Body of pancreas (tissue), 4 donors: ENCODE results near the gene STRIP1. TPM values are rescaled to one million over a fixed set of nuclear protein-coding genes. Genes with fewer than 3 reads are reported as not detected.

Experiments
- ATAC-seq: fragments of 150-250 bp; one replicate; pipeline ENCODE4 v1.9.1; 2016
- DNase-seq, 4 donors: peaks; one replicate each; pipeline ENCODE4 v3.0.0-alpha.2; 2019
- H3K27ac ChIP-seq, 4 donors: fragments of 200-600 bp; sonication (generic); 1 replicate in 3 of 4; 2 replicates in 1 of 4; pipeline versions ENCODE4 v1.5.1 to v1.6.1; 2016 to 2019; ENCODE audit warnings: mild to moderate bottlenecking in 1 of 4, mixed read lengths in 1 of 4, moderate library complexity in 1 of 4
- H3K27me3 ChIP-seq, 2 donors: fragments of 200-600 bp; sonication (generic); one replicate each; pipeline ENCODE4 v1.6.0; 2016; ENCODE audit warnings: mild to moderate bottlenecking in 1 of 2
- H3K36me3 ChIP-seq, 2 donors: fragments of 200-600 bp; sonication (generic); replicated peaks in 1 of 2; 2 replicates each; pipeline ENCODE4 v1.5.1; 2016; ENCODE audit warnings: low read depth in 2 of 2; ENCODE audit not compliant: insufficient read depth in 1 of 2
- H3K4me1 ChIP-seq: fragments of 200-600 bp; sonication (generic); one replicate; pipeline ENCODE4 v1.6.0; 2016
- H3K4me3 ChIP-seq, 2 donors: fragments of 200-600 bp; sonication (generic); 1 replicate in 1 of 2; 2 replicates in 1 of 2; pipeline ENCODE4 v1.5.1; 2016 to 2019
- H3K9me3 ChIP-seq, 3 donors: fragments of 200-600 bp; sonication (generic); 1 replicate in 2 of 3; 2 replicates in 1 of 3; pipeline ENCODE4 v1.5.1; 2016
- POLR2A ChIP-seq, 3 donors: fragments of 450-650 bp; IDR thresholded peaks; one replicate each; pipeline ENCODE4 v1.6.1; 2016; ENCODE audit warnings: antibody characterized with exemption in 3 of 3, mild to moderate bottlenecking in 2 of 3
- WGBS, 2 donors: methylation state at CpG; one replicate each; pipeline ENCODE4 v1.1.5; 2017; 5-methylcytosine and 5-hydroxymethylcytosine counted together
- intact Hi-C: fragments of 100-400 bp; cut with DNase I; formaldehyde crosslinking; loops from one replicate; pipeline ENCODE4 v1.15.1; 2023
- total RNA-seq, 2 donors: library from RNA; depleted of rRNA; stranded (reverse); fragments of >200 nt; gene quantifications; one replicate each; pipeline ENCODE4 v1.1.0, GENCODE V29; 2016
- TF ChIP-seq, protein P1 (sequence below), 7 experiments: fragments of 450-650 bp in 4 of 7; fragments of 200-600 bp in 3 of 7; sonication (generic) in 3 of 7; IDR thresholded peaks; one replicate each; pipeline ENCODE4 v1.5.1; 2016 to 2019; ENCODE audit warnings: antibody characterized with exemption in 7 of 7

Gene STRIP1
- total RNA-seq, 2 donors from 2014 or later = 22.7 to 24.1 TPM

DNA sequence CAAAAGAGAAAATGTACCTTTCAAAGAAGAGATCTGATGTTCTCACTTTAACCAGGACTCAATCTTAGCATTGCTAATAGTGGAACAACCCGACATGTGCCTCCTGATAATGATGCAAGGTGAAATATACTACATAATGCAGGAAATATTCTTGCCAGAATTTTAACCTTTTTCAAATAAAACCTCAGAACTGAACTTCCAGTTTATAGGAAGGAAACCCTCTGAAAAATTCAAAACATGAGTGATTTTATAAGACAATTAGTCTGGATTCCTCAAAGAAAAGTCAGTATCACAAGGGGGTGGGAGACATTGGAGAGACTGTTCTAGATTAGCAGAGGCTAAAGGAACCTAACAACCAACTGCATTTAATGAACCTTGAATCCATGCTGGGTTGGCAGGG is 31.7 kb upstream of the STRIP1 start:
- Histone ChIP-seq H3K27me3 (no peaks in the 10 kb centered on the region), H3K9me3 (no peaks in the 10 kb centered on the region), H3K4me3 (no peak overlapping the region), H3K36me3 (no peaks in the 10 kb centered on the region), H3K27ac (peak overlapping the region in 2 of 4 donors; percentile 69 to 74), H3K4me1 (peaks cover 40% of the 10 kb centered on the region)
- WGBS, 2 donors = 69 to 81% methylated on average over 1 of the region's 1 CpG
- no peak for TF ChIP-seq POLR2A (IDR thresholded peaks at IDR 0.05)
- TF ChIP-seq, protein P1, sequence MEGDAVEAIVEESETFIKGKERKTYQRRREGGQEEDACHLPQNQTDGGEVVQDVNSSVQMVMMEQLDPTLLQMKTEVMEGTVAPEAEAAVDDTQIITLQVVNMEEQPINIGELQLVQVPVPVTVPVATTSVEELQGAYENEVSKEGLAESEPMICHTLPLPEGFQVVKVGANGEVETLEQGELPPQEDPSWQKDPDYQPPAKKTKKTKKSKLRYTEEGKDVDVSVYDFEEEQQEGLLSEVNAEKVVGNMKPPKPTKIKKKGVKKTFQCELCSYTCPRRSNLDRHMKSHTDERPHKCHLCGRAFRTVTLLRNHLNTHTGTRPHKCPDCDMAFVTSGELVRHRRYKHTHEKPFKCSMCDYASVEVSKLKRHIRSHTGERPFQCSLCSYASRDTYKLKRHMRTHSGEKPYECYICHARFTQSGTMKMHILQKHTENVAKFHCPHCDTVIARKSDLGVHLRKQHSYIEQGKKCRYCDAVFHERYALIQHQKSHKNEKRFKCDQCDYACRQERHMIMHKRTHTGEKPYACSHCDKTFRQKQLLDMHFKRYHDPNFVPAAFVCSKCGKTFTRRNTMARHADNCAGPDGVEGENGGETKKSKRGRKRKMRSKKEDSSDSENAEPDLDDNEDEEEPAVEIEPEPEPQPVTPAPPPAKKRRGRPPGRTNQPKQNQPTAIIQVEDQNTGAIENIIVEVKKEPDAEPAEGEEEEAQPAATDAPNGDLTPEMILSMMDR (IDR thresholded peaks at IDR 0.05) = no peak
- no peak for ATAC-seq
- intact Hi-C loops = no loop called here
- DNase-seq = no peak

DNA sequence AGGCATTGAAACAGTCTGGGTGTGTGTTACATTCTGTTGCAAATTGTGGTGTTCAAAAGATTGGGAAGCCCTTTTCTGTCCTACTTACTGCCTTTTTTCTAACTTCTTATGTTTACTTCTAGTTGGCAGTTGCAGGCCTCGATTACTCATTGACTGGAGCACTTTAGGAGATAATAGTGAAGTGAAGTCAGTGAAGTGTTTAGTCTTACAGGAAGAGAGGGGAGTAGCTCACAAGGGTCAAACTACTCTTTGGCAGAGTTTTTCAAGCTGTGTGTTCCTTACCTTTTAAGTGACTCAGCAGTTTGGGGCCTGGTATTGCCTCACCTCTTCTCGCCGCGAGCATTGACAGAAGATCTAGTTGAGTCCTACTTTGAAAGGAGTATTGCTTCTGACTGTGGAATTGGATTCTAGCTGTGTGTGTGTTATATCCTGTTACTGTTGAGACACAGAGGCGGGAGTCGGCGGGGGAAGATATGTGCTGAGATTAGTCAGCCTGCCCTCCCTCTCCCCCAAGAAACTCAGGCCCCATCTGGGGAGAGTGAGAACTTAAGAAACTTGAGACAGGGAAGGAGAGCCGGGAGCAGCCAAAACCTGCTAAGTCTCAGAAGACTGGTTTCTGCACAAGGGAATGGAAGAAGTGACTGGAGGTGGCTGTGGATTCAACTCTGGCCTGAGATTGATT is 30.5 kb upstream of the STRIP1 start:
- peak; percentile 71 to 89 (median 82) for DNase-seq
- Histone ChIP-seq H3K4me1 (peaks cover 39% of the 10 kb centered on the region), H3K27ac (peak overlapping the region; percentile 55 to 81 (median 72)), H3K36me3 (no peaks in the 10 kb centered on the region), H3K27me3 (no peaks in the 10 kb centered on the region), H3K4me3 (no peak overlapping the region), H3K9me3 (no peaks in the 10 kb centered on the region)
- peak in 1 of 3 donors; percentile 21 for TF ChIP-seq POLR2A (IDR thresholded peaks at IDR 0.05)
- TF ChIP-seq, protein P1 (IDR thresholded peaks at IDR 0.05) = no peak
- peak; percentile 96 for ATAC-seq
- intact Hi-C loops = no loop called here
- WGBS, 2 donors = 4 to 8% methylated on average over 7 to 8 of the region's 8 CpGs

DNA sequence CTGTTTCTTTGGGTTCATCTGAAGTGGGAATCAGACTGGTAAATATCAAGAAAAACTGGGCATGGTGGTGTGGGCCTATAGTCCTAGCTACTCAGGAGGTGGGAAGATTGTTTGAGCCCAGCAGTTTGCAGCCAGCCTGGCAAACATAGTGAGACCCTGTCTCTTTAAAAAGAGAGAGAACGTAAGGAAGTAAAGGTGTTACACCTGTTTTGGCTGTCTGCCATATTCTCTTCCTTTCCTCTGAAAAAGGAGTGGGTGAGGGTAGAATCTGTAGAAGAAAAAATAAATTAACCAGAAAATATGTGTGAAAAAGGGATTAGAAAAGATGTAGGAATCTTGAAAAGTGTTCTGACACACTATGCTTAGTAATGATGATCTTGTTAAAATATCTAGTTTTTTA is 29.8 kb upstream of the STRIP1 start:
- ATAC-seq = no peak
- H3K4me1 ChIP-seq = peaks cover 42% of the 10 kb centered on the region
- no peak for DNase-seq

DNA sequence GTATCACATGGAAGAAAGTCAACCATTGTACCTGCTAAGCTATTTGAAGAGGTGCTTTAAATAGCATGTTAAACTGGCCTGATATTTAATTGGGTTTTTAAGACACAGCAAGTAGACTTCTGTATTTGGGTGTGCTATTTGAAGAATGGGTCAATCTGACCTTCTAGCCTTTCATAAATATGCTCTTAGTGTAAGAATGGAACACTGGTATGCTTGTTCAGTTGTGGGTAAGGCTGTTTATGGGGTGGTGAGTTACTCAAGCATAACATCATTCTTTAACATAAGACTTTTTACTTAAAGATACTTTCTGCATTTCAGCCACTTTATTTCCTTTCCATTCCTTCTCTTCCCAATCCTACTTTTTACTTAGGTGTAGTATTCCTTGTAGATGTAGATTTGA is 28.5 kb upstream of the STRIP1 start:
- DNase-seq = no peak
- intact Hi-C loops = no loop called here
- no peak overlapping the region for H3K4me3 ChIP-seq
- H3K36me3 ChIP-seq = peaks cover 0 to 4% of the 10 kb centered on the region in 2 donors
- ATAC-seq = no peak
- TF ChIP-seq, protein P1 (IDR thresholded peaks at IDR 0.05) = no peak
- no peak for TF ChIP-seq POLR2A (IDR thresholded peaks at IDR 0.05)
- H3K9me3 ChIP-seq = no peaks in the 10 kb centered on the region
- H3K27me3 ChIP-seq = no peaks in the 10 kb centered on the region
- no peak overlapping the region for H3K27ac ChIP-seq
- H3K4me1 ChIP-seq = peaks cover 38% of the 10 kb centered on the region

More for the DNA sequence above, 29.8 kb upstream of the STRIP1 start:
- Histone ChIP-seq H3K27me3 (no peaks in the 10 kb centered on the region), H3K36me3 (peaks cover 0 to 2% of the 10 kb centered on the region in 2 donors), H3K4me3 (no peak overlapping the region), H3K27ac (peak overlapping the region in 3 of 4 donors; percentile 69 to 81 (median 74)), H3K9me3 (no peaks in the 10 kb centered on the region)
- TF ChIP-seq, protein P1 (IDR thresholded peaks at IDR 0.05) = no peak
- TF ChIP-seq POLR2A (IDR thresholded peaks at IDR 0.05) = no peak
- intact Hi-C loops = no loop called here
- WGBS, 2 donors = 23 to 25% methylated on average over 1 of the region's 1 CpG

DNA sequence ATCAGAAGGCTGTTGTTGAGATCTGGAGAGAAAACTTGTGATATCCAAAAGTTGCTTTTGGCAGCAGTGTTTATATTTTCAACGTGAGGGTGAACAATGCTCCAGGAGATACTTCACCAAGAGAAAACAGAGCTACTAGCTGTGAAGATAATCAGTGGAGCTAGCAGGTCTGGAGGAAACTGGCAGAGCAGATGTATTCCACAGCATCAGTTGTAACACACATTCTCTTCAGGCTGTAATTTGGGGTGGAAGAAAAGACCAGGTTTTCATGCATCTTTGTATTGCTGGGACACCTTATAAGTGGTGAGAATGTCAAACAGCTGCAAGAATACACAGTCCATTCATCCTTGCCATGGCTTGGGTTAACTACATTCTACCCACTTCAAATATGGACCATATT is 27.9 kb upstream of the STRIP1 start:
- no peak for TF ChIP-seq POLR2A (IDR thresholded peaks at IDR 0.05)
- TF ChIP-seq, protein P1 (IDR thresholded peaks at IDR 0.05) = no peak
- Histone ChIP-seq H3K4me3 (no peak overlapping the region), H3K27me3 (no peaks in the 10 kb centered on the region), H3K4me1 (peaks cover 38% of the 10 kb centered on the region), H3K9me3 (no peaks in the 10 kb centered on the region), H3K36me3 (peaks cover 0 to 6% of the 10 kb centered on the region in 2 donors), H3K27ac (no peak overlapping the region)
- 7 to 18% methylated on average over 1 of the region's 1 CpG for WGBS, 2 donors
- no peak for DNase-seq
- no peak for ATAC-seq
- intact Hi-C loops = no loop called here
